Raji (cell line): ENCODE measurements around the gene DPYD.

Experiments
- POLR2A ChIP-seq: IDR thresholded peaks from 2 replicates; pipeline ENCODE4 v1.6.1; 2011; ENCODE audit warnings: low read depth, low read length, control low read depth; ENCODE audit not compliant: insufficient read depth

DPYD gene

GRCh38 chr1:97919585-97920261 is 1.1 kb downstream of the DPYD start:
- TF ChIP-seq POLR2A = no peak

DNA sequence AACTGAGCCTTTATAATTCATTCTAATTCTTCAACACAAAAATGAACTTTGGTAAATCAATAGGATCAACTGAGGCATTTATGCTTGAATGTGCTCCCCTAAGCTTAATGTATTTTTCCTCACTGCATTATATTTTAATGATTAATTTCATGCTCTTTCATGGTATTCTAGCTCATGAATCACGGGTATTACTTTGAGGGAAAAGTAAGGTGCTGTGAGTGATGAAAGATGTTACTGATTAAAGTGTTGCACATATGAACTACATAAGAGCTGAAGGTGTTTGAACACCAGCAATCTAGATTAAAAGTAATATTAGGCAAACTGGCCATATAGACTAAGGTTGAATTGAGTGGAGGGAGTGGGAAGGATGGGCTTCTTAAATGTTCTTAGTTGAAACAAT is 1.9 kb downstream of the DPYD start:
- TF ChIP-seq POLR2A = no peak

DNA sequence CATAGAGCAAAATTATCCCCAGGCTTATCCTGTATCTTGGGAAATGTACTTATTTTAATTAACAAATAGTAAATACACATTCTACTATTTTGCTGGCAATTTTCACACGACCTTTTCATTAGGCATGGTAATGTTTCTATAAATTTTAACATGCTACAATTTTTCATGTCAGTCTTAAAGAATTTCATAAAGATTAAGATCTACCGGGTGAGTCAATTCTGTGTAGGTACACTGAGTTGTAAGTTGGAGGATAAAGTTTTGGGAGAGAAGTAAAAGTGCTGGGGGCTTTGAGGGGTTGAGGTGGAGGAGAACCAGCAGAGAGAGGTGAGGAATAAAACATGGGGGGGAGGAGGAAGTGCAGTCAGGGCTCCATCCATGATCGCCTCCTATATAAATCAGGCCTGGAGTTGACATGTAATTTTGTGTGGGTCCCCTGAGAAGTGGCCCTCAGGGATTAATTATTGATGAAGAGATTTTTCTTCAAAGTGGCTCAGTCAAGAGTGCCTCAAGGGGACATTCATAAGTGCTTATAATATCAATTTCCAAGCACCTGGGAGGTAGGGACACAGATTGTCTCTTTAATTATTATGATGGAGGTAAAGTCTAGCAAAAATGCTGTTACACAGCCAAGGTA is 7.2 kb downstream of the DPYD start:
- TF ChIP-seq POLR2A = no peak

DNA sequence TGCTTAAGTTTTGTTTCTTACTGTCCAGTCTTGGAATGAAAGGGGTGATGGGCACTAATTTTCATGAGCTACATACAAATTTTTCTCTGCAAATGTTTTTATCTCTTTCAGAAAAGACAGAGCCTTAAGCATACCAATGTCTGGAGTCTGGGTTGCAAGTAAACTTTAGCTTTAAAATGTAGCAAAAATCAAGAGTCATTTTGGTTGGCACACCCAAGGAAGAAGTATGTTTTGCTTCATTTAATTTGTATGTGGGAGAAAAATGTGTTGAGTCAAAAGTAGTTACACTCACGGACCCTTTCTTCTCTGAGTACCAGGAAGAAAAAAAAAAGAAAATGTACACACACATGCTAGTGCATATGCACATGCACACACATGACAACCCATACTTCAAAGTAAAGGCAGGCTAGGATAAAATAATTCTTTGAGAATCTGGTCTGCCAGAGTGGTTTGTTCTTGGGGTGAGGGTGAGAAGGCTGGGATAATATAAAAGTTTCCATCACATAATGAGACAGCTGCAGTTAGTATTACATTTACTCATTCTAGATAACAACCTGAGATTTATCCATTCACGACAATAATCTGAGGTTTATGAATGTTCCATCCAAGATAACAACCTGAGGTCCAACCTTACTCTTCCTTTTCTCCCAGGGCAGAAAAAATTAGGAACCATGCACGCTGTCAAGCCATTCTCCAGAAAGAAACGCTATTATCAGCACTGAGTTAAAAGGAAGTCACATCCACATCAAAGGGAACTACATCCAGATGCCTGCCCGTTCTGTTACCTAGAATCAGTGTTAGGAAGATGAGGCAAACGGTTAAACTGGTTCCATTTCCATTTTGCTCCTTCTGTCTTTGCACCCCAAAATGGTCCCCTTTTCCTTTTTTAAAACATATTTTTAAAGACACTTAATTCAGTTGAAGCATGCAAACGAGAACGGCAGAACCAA is 9.3 kb downstream of the DPYD start:
- no peak for TF ChIP-seq POLR2A

- no peak for TF ChIP-seq POLR2A
These were observed 11.6 kb downstream of the DPYD start for GRCh38 chr1:97909266-97909665.

DNA sequence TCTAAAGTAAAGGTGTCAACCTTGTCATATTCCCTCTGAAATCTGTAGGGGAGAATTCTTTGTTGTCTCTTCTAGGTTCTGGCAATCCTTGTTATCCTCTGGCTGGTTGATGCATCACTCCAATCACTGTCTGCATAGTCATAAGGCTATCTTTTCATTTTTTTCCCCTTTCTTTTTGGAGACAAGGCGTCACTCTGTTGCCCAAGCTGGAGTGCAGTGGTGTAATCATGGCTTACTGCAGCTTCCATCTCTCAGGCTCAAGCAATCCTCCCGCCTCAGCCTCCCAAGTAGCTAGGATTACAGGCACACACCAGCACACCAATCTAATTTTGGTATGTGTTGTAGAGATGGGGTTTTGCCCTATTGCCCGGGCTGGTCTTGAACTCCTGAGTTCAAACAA is 12.9 kb downstream of the DPYD start:
- no peak for TF ChIP-seq POLR2A

DNA sequence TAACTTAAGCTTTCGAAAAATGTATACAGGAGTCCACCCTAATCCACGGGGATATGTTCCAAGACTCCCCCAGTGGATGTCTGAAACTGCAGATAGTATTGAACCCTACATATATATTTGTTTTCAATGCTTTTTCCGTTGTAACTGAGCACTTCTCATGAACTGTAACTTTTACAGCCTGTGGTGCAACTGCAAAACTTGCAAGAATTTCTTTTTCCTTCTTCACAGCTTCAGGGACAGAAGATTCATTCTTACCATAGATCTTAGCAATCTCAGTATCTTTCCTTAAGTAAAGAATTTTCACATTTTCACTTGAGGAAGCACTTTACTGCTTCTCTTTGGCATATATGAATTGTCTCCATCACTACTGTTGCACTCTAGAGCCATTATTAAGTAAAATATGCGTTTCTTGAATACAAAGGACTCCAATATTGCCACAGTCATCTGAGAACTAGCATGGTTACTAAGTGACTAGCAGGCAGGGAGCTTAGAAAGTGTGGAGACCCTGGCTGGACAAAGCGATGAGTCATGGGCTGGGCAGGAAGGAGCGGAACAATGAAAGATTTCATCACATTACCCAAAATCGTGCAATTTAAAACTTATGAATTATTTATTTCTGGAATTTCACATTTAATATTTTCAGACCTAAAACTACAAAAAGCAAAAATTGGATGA is 14.1 kb downstream of the DPYD start:
- TF ChIP-seq POLR2A = no peak

DNA sequence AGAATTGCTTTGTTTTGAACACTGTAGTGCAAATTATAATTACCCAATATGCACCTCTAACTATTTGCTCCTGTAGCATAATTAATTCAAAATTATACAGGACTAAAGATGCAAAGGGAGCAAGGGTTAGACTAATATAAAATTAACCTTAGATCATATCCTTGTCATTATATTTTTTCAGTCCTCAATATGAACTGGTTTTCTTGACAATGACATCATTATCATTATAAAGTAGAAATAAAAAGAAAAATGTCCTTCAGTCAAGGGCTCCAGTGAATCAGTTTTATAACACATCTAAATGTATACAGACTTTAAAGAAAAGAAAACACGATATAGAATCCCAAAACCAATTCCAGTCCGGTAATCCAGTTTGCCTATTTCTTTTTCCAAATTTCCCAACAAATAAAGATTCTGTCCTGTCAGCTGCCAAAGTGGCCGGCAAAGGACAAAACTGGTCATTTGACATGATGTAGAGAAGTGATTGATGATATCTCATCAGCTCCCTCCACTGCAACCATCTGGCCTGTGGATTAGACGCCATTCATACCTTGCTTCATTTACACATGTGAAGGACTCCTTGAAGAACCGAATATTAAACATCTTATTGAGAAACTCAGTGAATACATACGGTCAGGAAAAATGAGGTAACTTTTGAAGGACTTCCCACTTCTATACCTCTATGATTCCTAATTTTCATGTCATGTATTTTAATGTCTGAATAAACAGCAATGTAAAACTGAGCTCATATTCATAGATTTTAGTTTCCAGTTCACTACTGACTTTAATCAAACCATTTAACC is 15.5 kb downstream of the DPYD start:
- TF ChIP-seq POLR2A = no peak

DNA sequence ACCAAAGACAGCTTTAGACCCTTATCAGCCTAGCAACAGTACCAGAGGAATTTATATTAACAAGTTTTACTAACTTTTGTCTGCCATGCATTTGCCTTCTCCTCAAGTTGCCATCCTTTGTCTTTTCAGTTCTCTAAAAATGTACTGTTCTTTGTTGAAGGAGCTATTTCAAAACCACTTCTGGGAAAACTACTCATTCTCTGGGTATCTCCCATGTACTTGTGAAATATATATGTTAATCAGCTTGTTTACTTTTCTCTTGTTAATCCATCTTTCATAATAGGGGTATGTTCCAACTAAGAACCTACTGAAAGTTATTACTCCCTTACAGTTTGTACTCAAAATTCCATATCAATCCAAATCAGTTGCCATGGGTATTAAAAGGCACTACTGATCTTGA is 16.3 kb downstream of the DPYD start:
- no peak for TF ChIP-seq POLR2A

- no peak for TF ChIP-seq POLR2A
These were observed 17.2 kb downstream of the DPYD start for GRCh38 chr1:97903626-97904025.

DNA sequence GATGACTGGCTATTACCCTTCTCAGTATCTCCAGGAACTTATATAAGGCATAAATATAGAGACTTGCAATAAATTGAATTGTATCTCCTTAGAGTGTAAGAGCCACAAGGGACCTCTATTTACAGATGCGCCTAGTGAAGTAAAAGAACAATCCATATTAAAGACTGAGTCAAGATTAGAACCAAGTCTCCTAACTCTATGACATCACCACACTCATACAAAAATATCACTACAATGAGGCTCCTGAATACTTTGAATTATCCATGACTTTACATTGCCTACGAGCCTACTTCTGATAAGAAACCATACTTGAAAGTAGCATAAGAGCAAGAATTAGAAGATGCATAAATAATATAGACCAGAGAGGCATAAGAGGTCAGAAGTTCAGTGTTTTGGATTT is 18.8 kb downstream of the DPYD start:
- no peak for TF ChIP-seq POLR2A

DNA sequence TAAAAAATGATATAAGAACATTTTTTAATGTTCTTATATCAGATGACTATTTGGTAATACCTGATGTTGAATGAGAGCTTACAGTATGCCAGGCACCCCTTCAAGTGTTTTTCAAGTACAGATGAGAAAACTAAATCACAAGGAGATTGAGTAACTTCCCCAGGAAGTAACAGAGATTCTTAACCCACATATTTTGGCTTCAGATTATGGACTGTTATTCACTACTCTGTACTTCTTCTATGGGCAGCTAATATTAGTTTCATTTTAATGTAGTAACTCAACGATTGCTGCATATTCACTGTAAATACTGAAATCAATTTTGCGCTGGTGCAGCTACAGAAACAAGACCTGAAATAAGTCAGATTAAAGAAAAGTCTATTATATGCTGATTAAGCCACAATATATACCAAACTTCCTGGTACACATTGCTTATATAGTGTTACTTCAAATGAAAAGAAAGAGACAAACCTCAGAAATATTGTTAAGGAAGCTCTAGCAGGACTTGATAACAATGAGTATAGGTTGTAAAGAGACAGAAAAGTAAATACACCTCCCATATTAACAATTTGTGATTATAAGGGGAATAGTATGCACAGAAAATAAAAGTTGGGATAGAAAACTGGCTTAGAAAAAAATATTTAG is 19.7 kb downstream of the DPYD start:
- TF ChIP-seq POLR2A = no peak

- no peak for TF ChIP-seq POLR2A
These were observed 21.9 kb downstream of the DPYD start for GRCh38 chr1:97898948-97899347.

DNA sequence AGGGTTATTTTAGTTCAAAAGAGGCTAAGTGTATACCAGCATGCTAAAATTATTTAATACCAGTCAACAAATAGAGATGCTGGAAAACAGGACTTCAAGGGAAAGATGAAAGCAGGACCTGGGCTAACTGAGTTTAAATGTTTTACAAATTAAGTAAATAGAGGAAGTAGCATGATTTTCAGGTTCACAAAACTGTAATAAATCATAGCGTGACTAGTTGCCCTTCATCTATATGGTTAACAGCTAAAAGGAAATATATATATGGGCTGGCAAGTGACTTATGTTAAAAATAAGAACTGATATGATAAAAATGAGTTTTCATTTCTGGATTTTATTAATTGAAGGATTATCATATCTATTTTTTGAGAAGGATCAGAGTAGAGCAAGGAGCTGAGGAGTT is 25.6 kb downstream of the DPYD start:
- no peak for TF ChIP-seq POLR2A
